GM18520 (cell line): Measurements from ENCODE around the gene PPP1R12A.

Source experiments
- ATAC-seq: cut with Tn5 transposase; IDR thresholded peaks from one replicate; pipeline ENCODE4 v1.9.1; 2021; ENCODE audit not compliant: unreplicated experiment

PPP1R12A gene

DNA sequence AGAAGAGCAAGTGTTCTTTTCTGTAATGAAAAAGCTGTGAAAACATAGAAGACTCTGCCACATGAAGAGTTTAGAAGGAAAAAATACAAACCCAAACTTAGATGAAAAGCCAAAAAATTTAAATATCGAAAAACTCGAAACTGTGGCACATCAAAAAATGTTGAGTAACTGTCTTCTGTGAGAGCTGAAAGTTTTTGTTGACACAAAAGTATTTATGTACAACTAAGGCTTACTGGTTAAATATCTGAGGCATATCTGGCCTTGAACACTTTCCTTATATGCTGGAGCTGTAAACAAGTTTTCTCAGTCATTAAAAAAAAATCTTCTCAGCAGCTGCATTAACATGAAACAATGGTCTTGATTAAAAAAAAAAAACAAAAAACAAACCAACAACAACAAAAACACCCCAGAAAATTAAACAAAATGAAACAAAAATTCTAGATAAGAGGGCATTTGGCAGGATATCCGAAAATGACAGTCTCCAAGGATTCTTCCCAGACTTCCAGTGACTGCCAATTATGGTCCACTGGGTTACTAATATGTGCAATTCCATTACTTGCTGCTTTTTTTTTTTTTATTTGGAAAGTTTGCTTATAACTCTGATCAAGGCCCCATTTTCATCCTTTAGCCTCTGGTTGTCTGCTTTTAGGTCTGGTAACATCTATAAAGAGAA, 159.4 kb downstream of the PPP1R12A start:
- no peak for ATAC-seq

DNA sequence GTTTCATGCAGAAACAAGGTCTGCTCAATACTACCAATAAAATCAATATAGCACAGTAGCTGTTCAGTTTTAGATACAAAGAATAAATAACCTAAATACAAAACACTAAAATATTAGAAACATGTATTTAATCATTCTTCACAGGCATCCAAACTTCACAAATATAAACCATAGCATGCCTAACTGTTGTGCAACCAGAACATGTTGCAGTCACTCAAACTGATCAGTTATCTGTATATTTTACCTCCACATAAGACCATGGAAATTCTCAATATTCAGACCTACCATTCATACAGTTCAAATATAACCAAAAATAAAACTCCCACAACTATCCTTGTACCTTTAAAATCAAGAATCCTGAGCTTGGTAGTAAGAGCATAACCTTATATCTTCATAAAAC, 161.0 kb downstream of the PPP1R12A start:
- ATAC-seq, result no peak

DNA sequence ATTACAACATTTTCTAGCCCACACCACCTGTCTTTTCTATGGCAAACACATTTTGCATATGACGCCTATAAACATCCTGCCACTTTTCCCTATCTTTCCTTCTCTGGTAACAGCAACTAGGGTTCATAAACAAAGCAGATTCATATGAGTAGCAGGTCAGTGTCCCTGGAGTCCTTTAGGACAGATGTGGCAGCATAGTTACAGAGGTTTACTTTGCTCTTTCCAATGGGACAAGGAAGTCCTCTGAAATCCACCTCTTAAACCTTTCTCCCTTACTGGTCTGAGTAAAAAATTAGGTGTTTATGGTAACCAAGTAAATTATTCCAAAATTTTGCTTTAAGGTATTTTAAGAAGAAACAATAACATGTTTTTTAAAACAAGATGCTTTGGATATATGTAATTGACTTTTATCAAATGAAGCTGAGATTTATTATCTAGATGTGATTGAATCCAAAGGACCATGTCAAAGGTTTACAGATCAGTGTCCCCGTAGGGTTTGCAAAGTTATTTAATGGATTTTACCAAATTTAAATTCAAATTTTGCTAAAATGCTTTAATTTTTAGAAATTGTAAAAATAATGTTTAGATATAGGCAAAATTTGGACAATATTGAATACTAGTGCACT, 164.9 kb downstream of the PPP1R12A start:
- no peak for ATAC-seq

DNA sequence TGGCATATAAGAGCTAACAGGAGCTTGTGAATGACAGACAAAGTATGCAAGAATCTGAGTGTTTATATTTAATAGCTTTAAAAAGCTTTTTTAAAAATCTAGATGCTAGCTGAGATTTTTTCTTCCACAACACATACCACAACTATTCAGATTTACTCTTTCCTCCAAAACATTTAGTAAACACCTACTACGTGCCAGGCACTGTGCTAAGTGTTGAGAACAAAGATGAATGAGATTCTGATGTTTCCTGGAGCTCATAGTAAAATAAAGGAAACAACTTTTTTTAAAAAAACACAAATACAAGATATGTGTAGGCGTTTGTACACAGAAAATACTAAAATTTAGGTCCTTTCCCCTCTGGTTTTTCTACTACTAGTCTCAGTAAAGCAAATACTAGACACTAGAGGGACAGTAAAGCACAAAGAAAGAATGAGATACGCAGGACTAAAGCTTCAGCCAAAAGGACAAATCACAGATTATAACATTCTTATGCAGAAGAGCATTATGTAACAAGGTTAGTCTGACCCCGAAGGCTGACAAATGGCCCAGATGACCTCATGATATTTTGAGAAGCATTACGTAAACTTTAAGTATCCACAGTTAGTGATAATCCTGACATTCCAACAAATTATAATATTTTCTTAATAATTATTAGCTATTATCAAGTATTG, 165.6 kb downstream of the PPP1R12A start:
- no peak for ATAC-seq

DNA sequence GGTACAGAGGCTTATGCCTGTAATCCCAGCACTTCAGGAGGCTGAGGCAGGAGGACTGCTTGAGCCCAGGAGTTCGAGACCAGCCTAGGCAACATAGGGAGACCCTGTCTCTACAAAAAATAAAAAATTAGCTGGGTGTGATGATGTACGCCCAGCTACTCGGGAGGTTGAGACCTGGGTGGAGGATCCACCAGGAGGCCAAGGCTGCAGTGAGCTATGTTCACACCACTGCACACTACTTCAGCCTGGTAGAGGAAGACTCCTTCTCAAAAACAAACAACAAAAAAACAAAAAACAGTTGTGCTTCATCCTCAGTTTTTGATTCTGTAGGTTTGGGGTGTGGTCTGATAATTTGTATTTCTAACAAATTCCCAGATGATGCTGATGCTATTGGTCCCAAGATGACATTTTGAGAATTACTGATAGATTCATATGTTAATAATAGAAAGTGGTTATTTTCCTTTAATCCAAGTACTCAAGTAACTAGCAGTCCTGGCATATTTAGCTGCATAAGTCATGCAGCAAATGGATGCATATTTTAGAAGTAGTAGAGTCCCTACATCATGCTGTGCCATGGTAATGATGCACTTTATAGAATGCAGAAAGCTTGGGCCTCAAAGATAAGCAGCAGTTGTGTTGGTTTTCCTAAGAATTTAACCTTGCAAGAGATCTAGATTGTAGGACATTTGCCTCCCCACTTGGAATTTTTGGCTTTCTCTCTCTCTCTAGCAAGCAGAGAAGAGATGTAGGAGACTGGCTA, 168.0 kb downstream of the PPP1R12A start:
- ATAC-seq, result no peak

DNA sequence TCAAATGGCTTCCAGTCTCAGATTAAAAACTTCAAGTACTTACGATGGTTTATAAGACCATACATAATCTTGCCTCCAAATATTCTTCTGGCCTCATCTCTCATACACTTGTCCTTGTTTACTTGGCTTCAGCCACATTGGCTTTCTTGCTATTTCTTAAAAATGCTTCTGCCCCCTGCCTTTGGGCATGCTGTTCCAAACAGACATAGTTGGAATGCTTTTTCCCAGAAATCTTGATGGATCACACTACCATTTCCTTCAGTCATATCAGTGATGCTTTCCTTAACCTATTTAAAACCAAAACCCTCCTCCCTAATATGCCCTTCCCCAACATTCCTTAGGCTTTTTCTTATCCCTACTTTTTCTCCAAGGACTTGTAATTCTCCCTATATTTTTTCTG, 169.7 kb downstream of the PPP1R12A start:
- ATAC-seq, result no peak

DNA sequence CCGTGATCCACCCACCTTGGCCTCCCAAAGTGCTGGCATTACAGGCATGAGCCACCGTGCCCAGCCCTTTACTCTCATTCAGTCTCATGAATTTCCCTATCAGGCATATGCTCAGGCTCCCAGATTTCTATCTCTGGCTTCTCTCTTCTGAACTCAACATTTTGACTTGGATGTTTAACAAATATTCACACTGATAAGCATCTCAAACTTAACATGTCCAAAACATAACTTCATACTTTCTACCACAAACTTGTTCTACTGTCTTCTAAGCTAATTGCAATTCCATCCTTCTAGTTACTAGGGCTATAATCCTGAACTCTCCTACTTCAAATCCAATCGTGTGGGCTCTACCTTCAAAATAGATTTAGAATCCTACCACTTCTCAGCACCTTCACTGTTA, 170.3 kb downstream of the PPP1R12A start:
- ATAC-seq, result no peak

DNA sequence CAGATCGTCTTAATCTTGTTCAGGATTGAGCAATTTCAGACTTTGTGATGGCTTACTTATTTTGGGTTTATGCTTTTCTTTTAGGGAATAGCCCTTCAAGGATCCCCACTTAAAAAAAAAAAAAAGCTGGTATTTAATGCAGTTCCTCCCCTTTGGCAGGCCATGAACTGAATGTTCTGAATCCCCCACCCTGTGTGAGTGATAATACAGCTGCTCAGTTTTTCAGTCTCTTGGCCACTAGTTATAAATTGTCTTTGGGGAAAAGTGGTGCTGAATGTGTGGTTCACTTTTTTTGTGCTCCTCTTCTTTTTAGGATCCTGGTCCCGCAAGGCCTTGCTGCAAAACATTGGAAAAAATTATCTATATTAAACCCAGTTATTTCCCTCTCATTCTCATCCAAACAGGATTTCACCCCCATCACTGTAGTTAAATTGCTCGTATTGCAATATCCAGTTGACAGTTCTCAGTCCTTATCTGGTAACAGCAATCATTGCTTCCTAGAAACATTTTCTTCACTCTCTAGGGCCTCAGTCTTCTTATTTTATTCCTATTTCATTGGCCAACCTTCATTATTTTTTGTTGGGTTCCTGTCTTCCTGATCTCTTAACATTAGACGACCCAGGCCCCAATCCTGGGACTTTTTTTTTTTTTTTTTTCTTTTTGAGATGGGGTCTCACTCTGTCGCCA, 171.0 kb downstream of the PPP1R12A start:
- no peak for ATAC-seq

DNA sequence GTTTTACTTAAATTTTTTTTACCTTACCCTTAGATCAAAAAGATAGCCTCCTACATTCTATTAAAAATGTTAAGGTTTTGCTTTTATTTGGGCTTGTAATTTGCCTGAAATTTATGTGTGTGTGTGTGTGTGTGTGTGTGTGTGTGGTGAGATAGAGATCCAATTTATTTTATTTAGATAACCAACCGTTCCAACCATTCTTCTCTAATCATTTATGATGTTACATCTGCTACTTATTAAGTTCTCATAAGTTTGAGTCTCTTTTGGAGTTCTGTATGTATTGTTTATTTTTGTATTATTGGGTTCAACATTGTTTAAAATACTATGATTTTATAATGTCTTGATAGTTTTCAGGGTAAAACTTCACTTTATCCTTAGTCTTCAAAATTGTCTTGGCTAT, 173.6 kb downstream of the PPP1R12A start:
- no peak for ATAC-seq

DNA sequence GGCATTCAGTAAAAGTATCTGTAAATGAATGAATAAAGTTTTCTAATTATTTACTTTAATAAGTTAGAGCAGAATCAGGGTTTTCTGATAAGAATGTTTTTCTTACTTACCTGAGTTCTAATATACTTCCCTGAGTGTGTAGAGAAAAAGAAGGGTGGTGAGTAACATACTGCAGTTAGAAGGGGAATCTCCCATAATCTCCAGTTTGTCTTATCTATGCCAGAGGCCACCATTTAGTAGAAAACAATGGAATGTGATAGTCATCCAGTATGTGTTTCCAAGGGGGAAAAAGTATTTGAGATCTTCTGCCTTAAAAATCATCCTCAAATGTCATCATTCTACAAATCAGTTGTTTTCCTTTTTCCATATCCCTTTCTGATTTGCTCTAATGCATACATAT, 187.6 kb downstream of the PPP1R12A start:
- ATAC-seq, result no peak

DNA sequence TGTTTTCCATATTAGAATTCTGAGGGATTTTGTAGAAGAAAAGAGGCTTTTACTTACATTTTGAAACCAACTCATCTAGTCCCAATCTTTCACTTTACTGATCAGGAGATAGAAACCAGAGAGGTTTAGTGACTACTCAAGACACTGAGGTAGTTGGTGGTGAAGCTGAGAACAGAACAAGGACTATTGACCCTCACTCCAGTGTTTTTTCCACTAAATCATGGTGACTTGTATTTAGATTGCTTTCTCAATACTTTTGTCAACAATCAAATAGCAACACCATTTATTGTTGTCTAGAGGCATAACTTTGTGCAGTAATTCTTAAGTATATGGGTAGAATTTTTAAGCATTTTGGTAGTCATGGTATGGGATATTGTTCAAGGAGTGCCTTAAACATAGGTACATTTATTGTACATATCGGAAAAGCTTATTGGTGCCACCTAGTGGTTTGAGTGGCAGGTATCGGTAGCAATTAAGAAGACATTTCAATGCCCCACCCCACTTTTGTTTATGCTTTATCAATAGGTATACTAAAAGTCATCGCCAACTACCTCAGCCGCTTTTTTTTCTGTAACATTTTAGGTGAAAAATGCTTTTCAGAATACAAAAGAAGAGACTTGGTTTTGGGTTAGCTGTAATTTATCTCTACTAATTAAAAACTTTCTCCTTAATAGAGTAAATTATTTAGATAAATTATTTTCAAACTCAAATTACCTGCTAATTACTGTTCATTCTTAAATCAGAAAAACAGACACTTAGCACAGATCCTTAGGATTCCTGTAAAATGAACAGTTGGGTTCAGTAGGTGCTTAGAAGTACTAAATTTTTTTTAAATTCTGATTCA, 196.8 kb downstream of the PPP1R12A start:
- peak; percentile 73 for ATAC-seq

DNA sequence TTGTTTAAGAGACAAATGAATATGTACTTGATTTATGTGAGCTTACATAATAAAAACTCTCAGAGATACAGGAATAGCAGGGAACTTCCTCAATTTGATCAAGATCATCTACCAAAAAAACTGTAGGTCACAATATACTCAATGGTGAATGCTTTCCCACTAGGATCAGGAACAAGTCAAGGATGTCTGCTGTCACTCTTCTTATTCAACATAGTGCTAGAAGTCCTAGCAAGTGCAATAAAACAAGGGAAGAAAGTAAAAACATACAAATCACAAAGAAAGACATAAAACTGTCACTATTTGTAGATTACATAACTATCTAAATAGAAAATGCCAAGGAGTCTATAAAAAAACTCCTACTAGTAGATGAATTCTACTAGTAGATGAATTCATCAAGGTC, 202.3 kb downstream of the PPP1R12A start:
- no peak for ATAC-seq

DNA sequence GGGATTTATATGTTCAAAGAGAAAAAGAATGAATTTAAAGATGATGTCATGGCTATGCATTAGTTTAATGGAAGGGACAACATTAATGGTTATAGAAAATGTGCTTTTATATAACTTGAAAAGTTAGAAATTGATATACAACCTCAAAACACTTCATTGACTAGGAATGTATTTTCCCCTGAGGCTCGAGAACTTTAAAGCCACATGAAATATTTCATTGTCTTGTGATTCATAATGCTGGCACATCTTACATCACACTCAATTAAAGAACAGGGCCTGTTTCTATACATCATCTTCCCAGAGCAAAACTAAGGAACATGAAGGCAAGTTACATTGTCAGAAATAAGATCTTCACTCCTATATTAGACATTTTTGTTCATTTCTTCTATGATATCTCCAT, 208.9 kb downstream of the PPP1R12A start:
- ATAC-seq, result no peak
